ENCODE results near the gene IMP4.

GRCh38 chr2:130372833-130373807 lies 30.4 kb downstream of the IMP4 start:
- no peak for TF ChIP-seq CTCF (IDR thresholded peaks at IDR 0.05; ENCODE audit: low read depth, low read length)
- TF ChIP-seq EZH2phosphoT487 (IDR thresholded peaks at IDR 0.05; ENCODE audit: low read depth): no peak
